ENCODE results near the gene TMEM114.
"Not testable (repeated sequence)": the region's sequence is repeated elsewhere in the genome, so short reads cannot be mapped to it uniquely, and the experiment has no call there.

TMEM114 gene

GRCh38 chr16:8576141-8577004 lies 13.9 kb downstream of the TMEM114 start:
- no peak overlapping the region for H3K4me3 ChIP-seq (ENCODE audit: low read depth, low read length)

GRCh38 chr16:8575399-8575798 lies 14.9 kb downstream of the TMEM114 start:
- TF ChIP-seq CTCF (IDR thresholded peaks at IDR 0.05; ENCODE audit: borderline replicate concordance, insufficient read depth, low read depth, low read length): no peak
- no peak overlapping the region for H3K4me3 ChIP-seq (ENCODE audit: low read depth, low read length)

More at GRCh38 chr16:8576141-8577004, 13.9 kb downstream of the TMEM114 start:
- no peak for TF ChIP-seq CTCF (IDR thresholded peaks at IDR 0.05; ENCODE audit: borderline replicate concordance, insufficient read depth, low read depth, low read length)

GRCh38 chr16:8572919-8573724 lies 17.2 kb downstream of the TMEM114 start:
- TF ChIP-seq CTCF (IDR thresholded peaks at IDR 0.05; ENCODE audit: borderline replicate concordance, insufficient read depth, low read depth, low read length): peak; percentile 26; the same call in 1 of the 2 replicates
- H3K4me3 ChIP-seq (ENCODE audit: low read depth, low read length): no peak overlapping the region

GRCh38 chr16:8572063-8572918 lies 18.0 kb downstream of the TMEM114 start:
- no peak for TF ChIP-seq CTCF (IDR thresholded peaks at IDR 0.05; ENCODE audit: borderline replicate concordance, insufficient read depth, low read depth, low read length)

GRCh38 chr16:8571061-8571596 lies 19.2 kb downstream of the TMEM114 start:
- no peak overlapping the region for H3K4me3 ChIP-seq (ENCODE audit: low read depth, low read length)

More at GRCh38 chr16:8572063-8572918, 18.0 kb downstream of the TMEM114 start:
- H3K4me3 ChIP-seq (ENCODE audit: low read depth, low read length): no peak overlapping the region

GRCh38 chr16:8570393-8570792 lies 19.9 kb downstream of the TMEM114 start:
- H3K4me3 ChIP-seq (ENCODE audit: low read depth, low read length): not testable (repeated sequence)

More at GRCh38 chr16:8571061-8571596, 19.2 kb downstream of the TMEM114 start:
- TF ChIP-seq CTCF (IDR thresholded peaks at IDR 0.05; ENCODE audit: borderline replicate concordance, insufficient read depth, low read depth, low read length): no peak
